GM21423 (cell line): ENCODE results near the gene ZFAND3.
"Not testable (repeated sequence)": the region's sequence is repeated elsewhere in the genome, so short reads cannot be mapped to it uniquely, and the experiment has no call there.

Experiments used
- ATAC-seq: cut with Tn5 transposase; IDR thresholded peaks from one replicate; pipeline ENCODE4 v1.9.1; 2021; ENCODE audit warnings: mild to moderate bottlenecking, moderate library complexity; ENCODE audit not compliant: unreplicated experiment

ZFAND3 gene

DNA sequence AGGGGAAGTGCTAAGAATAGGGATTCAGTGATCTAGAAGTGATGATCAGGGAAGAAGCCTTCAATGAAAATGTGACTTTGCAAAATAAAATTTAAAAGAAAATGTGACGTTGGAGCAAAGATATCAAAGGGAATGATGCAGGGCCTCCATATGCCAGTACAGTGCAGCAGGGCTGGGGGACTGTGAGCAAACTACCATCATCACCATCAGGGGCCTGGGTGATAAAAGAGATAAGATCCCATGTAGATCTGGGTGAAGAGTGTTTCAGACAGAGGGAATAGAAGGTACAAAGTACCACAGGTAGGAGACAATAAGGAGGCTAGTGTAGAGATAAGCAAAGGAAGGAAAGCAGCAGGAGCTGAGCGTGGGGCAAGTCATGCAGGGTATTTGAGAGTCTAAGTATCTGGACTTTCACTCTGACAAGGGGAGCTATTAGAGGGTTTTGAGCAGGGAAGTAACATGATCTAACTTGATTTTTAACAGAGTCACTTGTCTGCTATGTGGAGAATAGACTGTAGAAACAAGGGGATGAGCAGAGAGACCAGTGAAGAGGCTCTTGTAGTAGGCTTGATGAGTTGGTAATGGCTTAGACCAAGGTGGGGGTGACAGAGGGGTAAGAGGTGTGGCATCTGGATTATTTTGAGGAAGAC, 295.6 kb downstream of the ZFAND3 start:
- ATAC-seq, result no peak

DNA sequence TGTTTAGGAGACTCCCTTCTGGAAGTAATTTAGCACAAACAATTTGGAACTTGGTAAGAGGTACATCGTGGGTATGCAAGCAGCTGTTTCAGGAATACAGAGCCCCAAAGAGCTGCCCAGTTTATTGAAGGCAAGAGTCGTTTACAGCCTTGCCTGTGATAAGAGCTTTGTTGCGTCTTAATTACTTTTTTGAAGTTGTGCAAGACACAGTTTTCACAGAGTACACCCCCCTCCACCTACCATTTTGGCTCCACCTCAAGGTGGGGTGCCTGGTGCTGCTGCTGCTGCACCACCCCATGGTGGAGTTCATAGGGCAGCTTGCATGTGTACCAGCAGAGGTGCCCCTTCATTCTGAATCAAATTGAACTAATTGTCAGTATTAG, 296.1 kb downstream of the ZFAND3 start:
- no peak for ATAC-seq

DNA sequence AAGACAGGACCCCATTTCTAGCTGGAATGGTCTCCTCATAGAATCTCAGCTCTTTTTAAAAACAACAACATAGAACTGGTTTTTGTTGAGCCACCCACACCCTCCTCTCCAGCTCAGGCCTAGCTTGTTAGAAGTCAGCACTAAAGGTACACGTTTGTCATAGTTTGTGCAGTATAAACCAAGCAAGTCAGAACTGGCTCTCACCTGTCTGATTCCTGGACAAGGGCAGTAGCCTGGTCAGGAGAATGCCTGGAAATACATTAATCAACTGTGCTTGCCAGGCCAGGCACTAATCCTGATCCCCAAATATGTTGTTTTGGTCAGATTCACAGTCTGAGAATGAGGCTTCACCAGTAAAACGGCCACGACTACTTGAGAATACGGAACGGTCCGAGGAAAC, 296.7 kb downstream of the ZFAND3 start:
- no peak for ATAC-seq

DNA sequence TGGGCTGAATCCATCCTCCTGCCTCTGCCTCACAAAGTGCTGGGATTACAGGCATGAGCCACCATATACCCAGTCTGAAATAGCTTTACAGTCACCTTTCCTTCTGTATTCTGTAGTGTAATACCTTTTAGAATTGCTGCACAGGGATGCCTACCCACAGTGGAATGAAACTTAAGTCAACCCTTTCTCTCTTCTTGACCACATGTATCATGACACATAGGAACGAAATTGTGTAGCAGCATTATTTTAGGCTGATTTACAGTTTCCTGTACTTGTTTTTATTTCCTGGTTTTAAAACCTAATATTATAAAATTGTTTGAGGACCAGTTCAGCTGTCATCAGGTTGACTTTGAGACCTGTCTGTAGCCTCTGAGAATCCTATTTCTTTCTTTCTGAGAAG, 297.8 kb downstream of the ZFAND3 start:
- no peak for ATAC-seq

DNA sequence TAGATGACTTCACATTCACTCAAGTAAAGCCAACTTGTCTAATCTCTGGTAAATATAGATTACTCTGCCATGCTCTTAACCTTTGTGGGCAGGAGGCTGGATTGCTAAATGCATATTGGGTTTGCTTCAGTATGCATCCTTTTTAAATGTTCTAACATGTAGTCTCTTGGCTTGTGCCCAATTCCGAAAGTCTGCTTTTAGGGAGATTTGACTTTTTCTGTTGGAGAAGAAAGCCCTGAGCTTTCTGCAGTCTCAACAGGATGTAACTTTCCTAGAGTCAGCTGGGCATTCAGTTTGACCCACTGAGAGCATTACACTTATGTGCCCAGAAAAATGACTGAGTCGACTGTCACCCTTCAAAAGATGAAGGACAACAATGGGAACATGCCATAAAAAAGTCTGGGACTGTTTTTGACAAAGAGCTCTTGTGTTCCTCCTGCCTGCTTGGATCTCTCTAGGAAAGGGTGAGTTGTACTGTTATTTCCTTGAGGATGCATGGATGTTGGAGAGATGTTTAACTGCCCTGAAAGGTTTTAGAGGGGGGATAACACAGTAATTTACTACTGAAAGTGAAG, 299.4 kb downstream of the ZFAND3 start:
- ATAC-seq, result no peak

DNA sequence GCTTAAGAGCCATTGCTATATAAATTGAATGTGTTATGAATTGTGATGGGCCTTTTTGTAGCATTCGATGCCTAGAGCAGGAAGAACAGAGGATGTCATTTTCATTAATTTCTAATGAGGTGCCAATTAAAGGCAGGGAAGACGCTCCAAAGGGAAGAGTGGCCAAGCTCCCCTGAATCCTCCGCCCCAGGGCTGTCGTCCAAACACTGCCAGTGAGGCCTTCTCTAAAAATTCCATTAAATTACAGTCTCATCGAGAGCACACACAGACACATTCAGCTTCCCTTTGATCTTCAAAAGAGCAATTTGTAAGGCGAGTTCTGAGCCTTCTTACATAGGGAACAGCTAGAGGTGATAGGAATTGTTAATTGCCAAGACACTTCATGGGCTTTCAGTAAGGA, 300.0 kb downstream of the ZFAND3 start:
- ATAC-seq, result no peak

DNA sequence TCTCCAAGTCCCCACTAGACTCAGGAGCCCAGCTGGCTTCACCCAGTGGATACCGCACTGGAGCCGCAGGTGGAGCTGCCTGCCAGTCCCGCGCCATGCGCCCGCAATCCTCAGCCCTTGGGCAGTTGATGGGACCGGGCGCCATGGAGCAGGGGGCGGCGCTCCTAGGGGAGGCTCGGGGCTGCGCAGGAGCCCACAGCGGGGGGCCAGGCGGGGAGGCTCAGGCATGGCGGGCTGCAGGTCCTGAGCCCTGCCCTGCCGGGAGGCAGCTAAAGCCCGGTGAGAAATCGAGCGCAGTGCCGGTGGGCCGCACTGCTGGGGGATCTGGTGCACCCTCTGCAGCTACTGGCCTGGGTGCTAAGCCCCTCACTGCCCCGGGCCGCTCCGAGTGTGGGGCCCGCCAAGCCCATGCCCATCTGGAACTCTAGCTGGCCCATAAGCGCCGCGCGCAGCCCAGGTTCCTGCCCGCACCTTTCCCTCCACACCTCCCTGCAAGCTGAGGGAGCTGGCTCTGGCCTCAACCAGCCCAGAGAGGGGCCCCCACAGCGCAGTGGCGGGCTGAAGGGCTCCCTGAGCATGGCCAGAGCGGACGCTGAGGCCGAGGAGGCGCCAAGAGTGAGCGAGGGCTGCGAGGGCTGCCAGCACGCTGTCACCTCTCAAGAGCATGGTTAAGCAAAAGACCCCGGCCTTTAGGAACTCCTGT, 304.8 kb downstream of the ZFAND3 start:
- not testable (repeated sequence) for ATAC-seq

DNA sequence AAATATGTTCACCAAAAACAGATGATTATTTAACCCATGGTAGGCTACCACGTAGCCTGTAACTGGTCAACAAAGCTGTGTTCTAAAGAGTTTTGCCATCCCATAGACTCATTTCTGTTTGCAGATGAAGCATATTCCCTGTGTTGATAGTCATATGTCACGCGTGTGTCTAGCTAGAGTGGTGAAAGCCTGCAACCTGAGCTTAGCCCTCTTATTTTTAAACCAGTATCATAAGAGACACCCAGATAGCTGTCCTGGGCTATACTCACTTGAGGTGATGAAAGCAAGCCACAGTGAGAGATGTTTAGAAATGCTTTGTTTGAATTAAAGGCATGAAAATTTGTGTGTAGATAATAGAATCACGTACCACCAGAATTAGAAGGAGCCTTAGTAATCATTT, 307.8 kb downstream of the ZFAND3 start:
- no peak for ATAC-seq

DNA sequence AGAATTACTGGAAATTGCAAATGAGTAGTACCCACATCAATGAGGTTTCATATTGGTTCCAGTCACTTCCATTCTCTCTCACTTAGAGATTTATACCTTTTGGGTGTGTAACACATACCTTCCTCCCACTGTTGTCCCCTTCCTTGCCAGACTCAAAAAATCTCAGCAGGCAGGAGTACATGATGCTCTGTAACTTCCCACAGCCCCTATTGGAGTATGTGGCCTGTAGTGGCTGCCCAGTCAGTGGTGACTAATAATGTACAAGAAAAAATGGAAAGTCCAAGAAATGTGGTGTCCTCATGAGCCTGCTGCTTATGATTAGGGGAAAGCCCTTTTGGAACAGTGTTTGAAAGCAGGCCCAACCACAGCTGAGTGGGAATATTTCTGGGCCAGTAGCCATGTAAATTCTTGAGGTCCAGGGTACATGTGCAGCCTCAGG, 312.0 kb downstream of the ZFAND3 start:
- no peak for ATAC-seq

DNA sequence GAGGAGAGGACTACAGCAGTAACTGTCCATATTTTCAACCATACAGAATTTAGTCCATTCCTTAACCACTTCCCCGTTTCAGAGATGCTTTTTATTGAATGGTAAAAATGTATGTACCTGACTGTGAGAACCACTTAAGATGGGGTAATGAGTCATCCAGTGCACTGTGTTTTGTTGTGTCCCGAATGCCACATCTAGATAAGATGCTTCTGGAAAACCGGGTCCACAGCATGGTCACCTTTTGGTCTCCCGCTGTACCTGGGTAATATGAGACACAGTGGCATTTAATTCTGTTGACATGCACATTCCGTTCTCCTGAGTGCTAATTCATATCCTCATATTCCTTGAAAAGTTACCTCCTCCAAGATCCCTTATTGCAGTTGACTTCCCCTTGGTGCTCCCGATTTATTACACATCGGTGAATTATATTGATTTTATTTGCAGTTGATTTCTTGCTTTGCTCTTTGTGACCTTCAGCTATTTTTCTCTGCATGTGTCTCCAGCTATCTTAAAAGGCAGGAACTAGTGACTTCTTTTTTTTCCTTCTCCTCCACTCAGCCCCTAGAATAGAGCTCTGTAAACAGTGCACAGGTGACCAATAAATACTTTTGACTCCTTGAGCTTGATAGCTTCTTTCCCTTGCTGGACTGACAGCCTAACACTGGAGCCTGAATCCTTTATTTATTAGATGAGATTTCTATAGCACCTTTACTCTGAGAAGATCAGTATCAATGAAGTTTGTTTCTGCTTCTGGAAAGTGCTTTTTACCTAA, 314.6 kb downstream of the ZFAND3 start:
- ATAC-seq, result no peak

DNA sequence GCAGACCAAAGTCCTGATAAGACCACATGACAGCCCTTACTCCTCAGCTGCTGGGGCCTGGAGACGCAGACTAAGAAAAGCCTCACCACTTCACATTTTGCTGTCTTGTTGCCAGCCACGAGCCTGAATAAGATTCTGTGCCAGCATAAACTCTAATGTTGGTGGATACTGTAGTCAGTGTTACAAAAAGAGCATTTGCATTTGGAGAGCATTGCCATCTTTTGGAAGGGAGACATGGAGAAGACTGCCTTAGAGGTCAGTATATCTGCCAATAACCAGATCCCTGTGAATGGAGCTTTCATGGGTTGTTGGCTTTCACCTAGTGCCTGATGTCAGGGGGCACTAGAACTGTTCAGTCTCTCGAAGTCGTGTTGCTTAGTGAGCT, 315.2 kb downstream of the ZFAND3 start:
- ATAC-seq, result no peak

DNA sequence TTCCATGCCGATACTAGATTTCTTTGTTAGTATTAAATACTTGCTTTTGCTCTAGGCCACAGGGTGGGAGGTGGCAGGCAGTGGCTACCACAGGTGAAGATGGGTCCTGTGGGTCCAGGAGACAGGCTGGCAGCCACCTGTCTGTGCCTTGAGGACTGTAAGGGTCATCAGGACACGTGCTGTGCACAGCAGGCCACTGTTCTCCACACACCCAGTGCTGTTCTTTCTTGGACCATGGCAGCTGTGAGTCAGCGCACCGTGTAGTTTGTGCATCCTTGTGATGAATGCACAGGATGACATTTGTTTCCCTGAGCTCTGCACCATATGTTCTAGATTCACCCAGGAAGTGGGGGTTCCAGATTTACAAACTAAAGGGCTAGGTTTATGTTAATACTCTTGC, 317.0 kb downstream of the ZFAND3 start:
- no peak for ATAC-seq

DNA sequence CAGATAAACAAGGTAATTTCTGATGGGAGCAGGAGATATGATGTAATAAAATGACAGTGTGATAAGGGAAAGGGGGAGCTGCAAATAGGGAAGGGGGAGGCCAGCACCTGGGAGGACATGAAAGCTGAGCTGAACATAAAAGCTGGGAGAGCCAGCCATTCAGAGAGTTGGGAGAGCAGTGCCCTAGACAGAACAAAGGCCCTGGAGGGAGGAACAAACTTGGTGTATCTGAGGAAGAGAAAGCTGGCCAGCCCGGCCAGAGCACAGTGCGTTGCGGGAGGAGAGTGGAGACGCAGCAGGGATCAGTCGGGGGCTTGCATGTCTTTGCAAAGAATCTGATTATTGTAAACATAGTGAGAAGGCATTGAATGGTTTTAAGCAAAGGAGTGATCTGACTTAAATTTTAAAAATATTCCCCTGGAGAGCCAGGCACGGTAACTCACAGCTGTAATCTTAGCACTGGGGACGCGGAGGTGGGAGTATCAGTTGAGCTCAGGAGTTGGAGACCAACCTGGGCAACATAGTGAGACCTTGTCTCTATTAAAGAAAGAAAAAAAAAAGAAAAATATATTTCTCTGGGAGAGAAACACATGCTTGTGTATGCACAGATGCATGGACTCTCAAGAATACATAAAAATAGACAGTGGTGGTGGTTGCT, 318.2 kb downstream of the ZFAND3 start:
- no peak for ATAC-seq

DNA sequence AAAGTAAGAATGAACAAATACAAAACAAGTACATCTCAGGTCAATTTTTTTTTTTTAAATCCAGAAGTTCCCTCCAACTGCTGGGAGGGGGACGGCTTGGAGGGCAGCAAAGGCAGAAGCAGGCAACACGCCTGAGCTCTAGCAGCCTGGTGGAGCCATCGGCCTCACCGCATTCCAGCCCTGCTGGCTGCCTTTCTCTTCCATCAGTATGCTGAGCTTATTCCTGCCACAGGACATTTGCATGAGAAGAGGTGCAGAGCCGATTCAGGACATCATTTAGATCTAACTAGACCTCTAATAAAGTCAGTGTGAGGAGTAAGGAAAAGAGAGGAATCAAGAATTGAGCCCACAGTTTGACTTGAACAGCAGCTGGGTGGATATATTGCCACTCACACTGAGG, 318.8 kb downstream of the ZFAND3 start:
- no peak for ATAC-seq

DNA sequence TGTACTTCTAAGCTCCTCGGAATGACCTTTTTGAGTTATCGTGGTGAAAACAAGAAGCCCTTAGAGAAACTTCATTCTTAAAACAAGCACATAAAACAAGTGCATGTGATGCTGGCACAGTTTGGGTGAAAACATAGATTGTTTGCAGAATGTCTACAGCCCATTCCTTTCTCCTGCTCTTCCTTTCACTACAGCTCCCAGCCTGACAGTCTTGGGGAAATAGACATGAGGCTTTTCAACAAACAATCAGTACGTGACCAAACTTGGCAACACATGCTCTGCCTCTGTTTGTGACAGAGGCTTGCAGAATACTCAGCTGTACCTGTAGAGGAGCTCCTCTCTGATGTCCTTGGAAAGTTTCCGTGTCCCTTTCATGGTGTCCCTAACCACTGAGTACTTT, 321.6 kb downstream of the ZFAND3 start:
- ATAC-seq, result no peak

DNA sequence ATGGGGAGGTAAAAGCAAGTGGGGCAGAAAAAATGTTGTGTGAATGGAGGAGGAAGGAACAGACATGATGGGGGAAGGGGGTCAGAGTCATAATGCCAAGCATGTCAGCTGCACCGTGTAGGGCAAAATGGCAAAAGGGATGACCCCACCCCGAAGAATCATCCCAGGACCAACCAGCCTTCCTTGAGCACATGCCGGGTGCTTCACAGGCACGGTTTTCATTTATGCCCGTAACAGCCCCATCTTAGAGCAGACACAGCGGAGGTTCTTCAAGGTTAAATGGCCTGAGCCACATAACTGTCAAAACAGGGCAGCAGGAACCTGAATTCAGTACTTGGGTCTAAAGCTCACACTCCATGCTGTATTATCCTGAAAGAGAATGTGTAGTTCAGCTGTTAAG, 322.2 kb downstream of the ZFAND3 start:
- ATAC-seq, result no peak

DNA sequence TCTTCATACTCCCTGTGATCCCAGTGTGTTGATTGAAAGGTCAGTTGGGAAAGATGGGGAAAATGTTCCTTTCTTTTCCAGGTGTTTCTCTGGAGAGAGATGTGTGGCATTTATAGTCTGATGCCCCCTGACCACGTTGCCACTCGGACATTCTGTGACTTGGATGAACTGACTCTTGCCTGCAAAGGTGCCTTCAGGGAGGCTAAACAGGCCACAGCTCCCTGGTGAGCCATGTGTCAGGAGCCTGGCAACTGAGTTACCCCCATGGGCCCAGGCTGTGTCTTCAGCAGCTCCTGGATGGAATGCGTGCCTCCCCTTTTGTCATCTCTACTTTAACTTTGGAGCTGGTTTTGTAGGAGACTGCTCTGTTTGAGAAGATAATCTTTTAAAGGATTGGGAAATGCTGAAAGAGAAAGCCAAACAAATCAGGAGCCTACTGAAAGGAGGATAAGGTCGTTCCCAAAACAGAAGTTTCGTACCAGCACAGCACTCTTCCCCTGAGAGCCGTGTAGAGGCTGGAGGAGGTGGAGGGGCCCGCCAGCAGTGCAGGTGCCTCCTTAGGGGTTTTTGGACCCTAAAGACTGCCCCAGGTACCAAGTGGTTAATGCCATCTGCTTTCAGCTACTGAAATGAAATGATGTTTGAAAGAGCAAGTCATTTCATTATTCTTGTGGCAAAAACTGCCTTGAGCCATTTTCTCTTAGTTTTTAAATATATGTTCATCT, 322.8 kb downstream of the ZFAND3 start:
- no peak for ATAC-seq

DNA sequence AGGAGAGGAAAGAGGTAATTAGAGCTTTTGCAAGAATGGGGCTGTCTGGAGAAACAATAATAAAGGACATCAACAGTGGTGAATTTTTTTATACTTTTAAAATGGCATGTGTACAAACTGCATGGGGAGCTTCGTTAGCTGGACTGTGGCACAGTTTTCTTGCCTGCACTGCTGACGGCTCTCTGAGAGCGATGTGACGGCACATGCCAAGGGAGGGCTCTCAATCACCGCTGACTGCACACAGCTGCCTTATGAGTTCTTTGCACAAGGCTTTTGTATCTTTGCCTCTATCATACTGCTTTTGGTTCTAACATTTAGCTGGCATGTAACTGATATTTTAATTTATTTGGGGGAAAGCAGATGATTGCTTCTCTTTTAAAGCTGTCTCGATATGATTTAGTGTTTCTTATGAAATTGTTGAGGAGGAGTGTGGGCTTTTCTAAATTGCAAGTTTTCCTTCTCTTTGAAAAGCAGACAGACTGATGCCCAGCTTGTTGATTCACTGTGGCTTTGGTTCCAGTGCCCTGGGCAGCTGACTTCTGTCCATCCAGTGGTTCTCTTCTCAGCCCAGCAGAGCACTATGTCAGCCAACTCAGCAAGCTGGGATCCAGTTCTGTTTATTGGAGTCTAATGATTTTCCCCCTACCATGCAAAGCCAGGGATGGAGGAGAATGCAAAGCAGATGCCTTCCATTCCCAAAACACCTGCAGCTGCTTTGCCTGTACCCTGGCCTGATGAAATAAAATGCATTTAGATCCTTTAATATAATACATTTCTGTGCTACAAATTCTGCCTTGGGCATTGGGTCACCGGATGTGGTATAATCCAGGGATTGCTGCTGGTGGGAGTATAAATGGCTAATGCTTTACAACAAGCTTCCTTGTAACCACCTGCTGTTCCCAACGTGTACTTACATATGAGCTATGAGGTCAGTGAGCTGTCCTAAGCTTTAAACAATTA, 323.9 kb downstream of the ZFAND3 start:
- ATAC-seq, result no peak

DNA sequence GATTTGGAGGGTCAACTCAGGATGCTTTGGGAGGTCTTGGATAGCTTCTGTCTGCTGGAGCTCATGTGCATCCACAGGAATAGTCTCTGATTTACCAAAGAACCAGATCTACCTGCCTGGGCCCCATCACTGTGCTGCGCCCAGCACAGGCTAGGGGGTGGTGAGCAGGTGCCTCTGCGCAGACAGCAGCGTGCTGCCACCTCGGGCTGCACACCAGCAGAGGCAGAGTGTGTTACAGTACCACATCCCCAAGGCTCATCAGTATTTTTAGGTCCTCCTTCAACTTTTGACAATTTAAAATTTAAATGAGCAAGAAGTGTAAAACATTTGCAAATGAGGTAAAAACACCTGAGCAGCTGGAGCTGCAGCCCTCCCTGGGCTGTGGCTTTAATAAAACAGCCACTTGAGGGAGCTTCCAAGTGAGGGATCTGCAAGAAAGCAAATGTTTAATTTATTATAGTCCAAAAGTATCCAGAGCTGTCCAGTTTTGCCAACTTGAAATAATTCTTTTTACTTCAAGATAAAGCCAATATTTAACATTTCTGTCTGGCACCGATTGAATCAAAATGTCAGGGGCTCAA, 324.9 kb downstream of the ZFAND3 start:
- no peak for ATAC-seq
